ENCODE measurements around the gene EHMT1.
"Not testable (repeated sequence)": the region's sequence is repeated elsewhere in the genome, so short reads cannot be mapped to it uniquely, and the experiment has no call there.

Gene EHMT1

GRCh38 chr9:137613738-137614523 is 4.9 kb upstream of the EHMT1 start:
- no peak for FAIRE-seq
- no peak for DNase-seq (ENCODE audit: extremely low spot score, insufficient read length, low read depth)

- DNase-seq (ENCODE audit: extremely low spot score, insufficient read length, low read depth) = no peak
- FAIRE-seq = no peak
These were observed 4.0 kb upstream of the EHMT1 start for GRCh38 chr9:137614631-137615386.

- DNase-seq (ENCODE audit: extremely low spot score, insufficient read length, low read depth) (no peak), FAIRE-seq (no peak)
These were observed 3.4 kb upstream of the EHMT1 start for GRCh38 chr9:137615387-137615871.

- FAIRE-seq (no peak), DNase-seq (ENCODE audit: extremely low spot score, insufficient read length, low read depth) (peak; percentile 37)
These were observed 639 bp downstream of the EHMT1 start for GRCh38 chr9:137619240-137620047.

- FAIRE-seq (peak; percentile 46), DNase-seq (ENCODE audit: extremely low spot score, insufficient read length, low read depth) (no peak)
These were observed 1.2 kb downstream of the EHMT1 start for GRCh38 chr9:137620048-137620405.

- no peak for FAIRE-seq
- DNase-seq (ENCODE audit: extremely low spot score, insufficient read length, low read depth) = no peak
These were observed 1.8 kb downstream of the EHMT1 start for GRCh38 chr9:137620581-137620980.

GRCh38 chr9:137621131-137621757 is 2.4 kb downstream of the EHMT1 start:
- peak; percentile 24 for FAIRE-seq

GRCh38 chr9:137622211-137622610 is 3.4 kb downstream of the EHMT1 start:
- FAIRE-seq; DNase-seq (ENCODE audit: extremely low spot score, insufficient read length, low read depth): not testable (repeated sequence)

More at GRCh38 chr9:137621131-137621757, 2.4 kb downstream of the EHMT1 start:
- DNase-seq (ENCODE audit: extremely low spot score, insufficient read length, low read depth) = no peak

GRCh38 chr9:137626464-137626863 is 7.7 kb downstream of the EHMT1 start:
- DNase-seq (ENCODE audit: extremely low spot score, insufficient read length, low read depth) = no peak
- no peak for FAIRE-seq

- not testable (repeated sequence) for DNase-seq (ENCODE audit: extremely low spot score, insufficient read length, low read depth); FAIRE-seq
These were observed 8.6 kb downstream of the EHMT1 start for GRCh38 chr9:137627406-137627805.

GRCh38 chr9:137630126-137630525 is 11.3 kb downstream of the EHMT1 start:
- DNase-seq (ENCODE audit: extremely low spot score, insufficient read length, low read depth) (no peak), FAIRE-seq (no peak)

- FAIRE-seq = no peak
- DNase-seq (ENCODE audit: extremely low spot score, insufficient read length, low read depth) = no peak
These were observed 11.9 kb downstream of the EHMT1 start for GRCh38 chr9:137630679-137631078.

- no peak for DNase-seq (ENCODE audit: extremely low spot score, insufficient read length, low read depth)
- FAIRE-seq = no peak
These were observed 12.8 kb downstream of the EHMT1 start for GRCh38 chr9:137631345-137632229.

- FAIRE-seq (no peak), DNase-seq (ENCODE audit: extremely low spot score, insufficient read length, low read depth) (no peak)
These were observed 13.7 kb downstream of the EHMT1 start for GRCh38 chr9:137632230-137633161.

- DNase-seq (ENCODE audit: extremely low spot score, insufficient read length, low read depth) = no peak
- no peak for FAIRE-seq
These were observed 15.2 kb downstream of the EHMT1 start for GRCh38 chr9:137634016-137634415.

- DNase-seq (ENCODE audit: extremely low spot score, insufficient read length, low read depth) (no peak), FAIRE-seq (no peak)
These were observed 19.9 kb downstream of the EHMT1 start for GRCh38 chr9:137638680-137639079.

GRCh38 chr9:137639303-137640051 is 20.7 kb downstream of the EHMT1 start:
- peak; percentile 39 for DNase-seq (ENCODE audit: extremely low spot score, insufficient read length, low read depth)
- peak; percentile 71 for FAIRE-seq

Measured in GM18507 (cell line).